OCI-LY7 (cell line): ENCODE measurements around the gene ANO1. TPM values are rescaled to one million over a fixed set of nuclear protein-coding genes. Genes with fewer than 3 reads are reported as not detected.

ENCODE experiments used
- BruUV-seq: library from RNA; stranded (reverse); fragments of 400-500 nt; replicated peaks from 2 replicates; lab custom pipeline; 2021; lab: Mats Ljungman, UMichigan
- CTCF ChIA-PET: fragments of 300-600 bp; sonication (Branson Sonifier 250); formaldehyde crosslinking; loops from one replicate; lab custom pipeline; 2022; ENCODE audit warnings: antibody characterized with exemption; ENCODE audit not compliant: unreplicated experiment; lab: Charles Lee
- POLR2A ChIA-PET: fragments of 300-600 bp; sonication (Branson Sonifier 250); formaldehyde crosslinking; loops from one replicate; lab custom pipeline; 2022; ENCODE audit warnings: antibody characterized with exemption; lab: Charles Lee
- DNase-seq: peaks from one replicate; pipeline ENCODE4 v3.0.0-alpha.2; 2015; ENCODE audit warnings: low spot score
- H2AFZ ChIP-seq: fragments of 200-600 bp; sonication (generic), shearing (Covaris generic); 2 replicates; pipeline ENCODE4 v1.6.1; 2014; ENCODE audit warnings: mild to moderate bottlenecking, antibody characterized with exemption, low read length, moderate library complexity
- H3K27ac ChIP-seq: fragments of 200-600 bp; sonication (generic); 2 replicates; pipeline ENCODE4 v1.5.1; 2014; ENCODE audit warnings: mixed run types, low read depth, mild to moderate bottlenecking, moderate library complexity, low read length, inconsistent platforms; ENCODE audit not compliant: poor library complexity, severe bottlenecking
- H3K36me3 ChIP-seq: fragments of 200-600 bp; sonication (generic); 2 replicates; pipeline ENCODE4 v1.6.1; 2014; ENCODE audit warnings: mild to moderate bottlenecking, antibody characterized with exemption, low read length, moderate library complexity, mixed read lengths; ENCODE audit not compliant: insufficient read depth
- H3K4me1 ChIP-seq: fragments of 200-600 bp; sonication (generic); 2 replicates; pipeline ENCODE4 v1.5.1; 2014; ENCODE audit warnings: mild to moderate bottlenecking, low read length; ENCODE audit not compliant: insufficient read depth, poor library complexity, severe bottlenecking
- H3K4me2 ChIP-seq: fragments of 200-600 bp; sonication (generic); 2 replicates; pipeline ENCODE4 v1.6.1; 2014; ENCODE audit warnings: mild to moderate bottlenecking, low read length
- H3K4me3 ChIP-seq: fragments of 200-600 bp; sonication (generic); 2 replicates; pipeline ENCODE4 v1.5.1; 2014; ENCODE audit warnings: mild to moderate bottlenecking, low read depth, low read length; ENCODE audit not compliant: poor library complexity, severe bottlenecking
- H3K79me2 ChIP-seq: fragments of 200-600 bp; sonication (generic); 2 replicates; pipeline ENCODE4 v1.6.1; 2016; ENCODE audit warnings: low read depth, mild to moderate bottlenecking, low read length, moderate library complexity, mixed read lengths; ENCODE audit not compliant: insufficient read depth
- H3K9me2 ChIP-seq: fragments of 200-600 bp; sonication (generic); 2 replicates; pipeline ENCODE4 v1.6.1; 2016; ENCODE audit warnings: mild to moderate bottlenecking, low read length, mixed read lengths; ENCODE audit not compliant: insufficient read depth
- H3K9me3 ChIP-seq: fragments of 200-600 bp; sonication (generic); 2 replicates; pipeline ENCODE4 v1.6.1; 2014; ENCODE audit warnings: mild to moderate bottlenecking, mixed run types, low read length, mixed read lengths
- H4K20me1 ChIP-seq: fragments of 200-600 bp; sonication (generic); 2 replicates; pipeline ENCODE4 v1.6.1; 2014; ENCODE audit warnings: mild to moderate bottlenecking, antibody characterized with exemption, low read length, moderate library complexity, mixed read lengths; ENCODE audit not compliant: insufficient read depth
- EZH2phosphoT487 ChIP-seq: fragments of 200-600 bp; sonication (generic); IDR thresholded peaks from 2 replicates; pipeline ENCODE4 v1.6.1; 2018; ENCODE audit warnings: low read depth, borderline replicate concordance, mild to moderate bottlenecking, mixed run types, antibody characterized with exemption, low read length, moderate library complexity, mixed read lengths
- intact Hi-C: fragments of 100-400 bp; cut with micrococcal nuclease; formaldehyde crosslinking; loops from one replicate; pipeline ENCODE4 v1.10.0; 2022; ENCODE audit not compliant: unreplicated experiment
- total RNA-seq, 2 experiments: library from RNA; depleted of rRNA in 1 of 2; stranded (reverse); fragments of >200 nt in 1 of 2; shearing (Covaris generic) in 1 of 2; gene quantifications; 2 replicates each; pipeline ENCODE4 v1.2.3, GENCODE V29; 2014 to 2022
- TF ChIP-seq, protein P1 (sequence below): fragments of 200-600 bp; sonication (generic); conservative IDR thresholded peaks from 2 replicates; pipeline ENCODE4 v1.5.1; 2014; ENCODE audit warnings: mild to moderate bottlenecking, antibody characterized with exemption, low read length, moderate library complexity, mixed read lengths

The ANO1 gene
- total RNA-seq, 2 experiments from 2014 or later = not detected

DNA sequence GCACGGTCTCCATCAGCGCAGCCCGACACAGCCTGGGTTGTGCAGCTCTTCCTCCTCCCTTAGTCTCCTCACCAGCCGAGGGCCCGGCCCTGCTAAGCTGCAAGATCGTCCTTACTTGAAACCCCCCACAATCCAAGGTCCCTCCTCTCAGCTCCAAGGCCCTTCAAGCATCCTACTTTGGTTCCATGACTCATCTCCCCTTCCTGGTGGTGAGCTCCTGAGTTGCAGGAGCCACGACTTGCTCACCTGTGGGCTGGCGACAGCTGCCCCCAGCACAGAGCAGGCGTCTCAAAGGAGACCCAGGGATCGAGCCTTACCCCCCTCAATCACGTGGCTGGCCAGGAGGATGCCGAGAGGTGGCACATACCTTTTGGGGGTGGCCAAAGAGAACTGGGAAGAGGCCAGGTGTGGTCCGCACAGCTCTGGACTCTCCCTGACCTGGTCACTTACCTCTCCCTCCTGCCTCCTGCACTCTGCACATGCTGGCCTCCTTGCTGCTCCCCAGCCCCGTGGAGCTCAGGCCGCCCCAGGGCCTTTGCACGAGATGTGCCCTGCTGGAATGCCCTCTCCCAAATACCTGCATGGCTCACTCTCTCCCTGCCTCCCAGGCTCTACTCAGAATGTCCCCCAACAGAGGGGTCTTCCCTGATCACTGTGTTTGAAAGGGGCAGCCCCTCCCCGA is 89.7 kb downstream of the ANO1 start:
- Histone ChIP-seq H3K9me3 (no peaks in the 10 kb centered on the region), H3K27ac (no peak overlapping the region), H3K9me2 (no peaks in the 10 kb centered on the region), H3K4me1 (no peaks in the 10 kb centered on the region), H3K79me2 (no peaks in the 10 kb centered on the region), H3K36me3 (no peaks in the 10 kb centered on the region), H2AFZ (no peak overlapping the region), H3K4me2 (no peak overlapping the region), H3K4me3 (no peak overlapping the region), H4K20me1 (no peaks in the 10 kb centered on the region)
- TF ChIP-seq, protein P1, sequence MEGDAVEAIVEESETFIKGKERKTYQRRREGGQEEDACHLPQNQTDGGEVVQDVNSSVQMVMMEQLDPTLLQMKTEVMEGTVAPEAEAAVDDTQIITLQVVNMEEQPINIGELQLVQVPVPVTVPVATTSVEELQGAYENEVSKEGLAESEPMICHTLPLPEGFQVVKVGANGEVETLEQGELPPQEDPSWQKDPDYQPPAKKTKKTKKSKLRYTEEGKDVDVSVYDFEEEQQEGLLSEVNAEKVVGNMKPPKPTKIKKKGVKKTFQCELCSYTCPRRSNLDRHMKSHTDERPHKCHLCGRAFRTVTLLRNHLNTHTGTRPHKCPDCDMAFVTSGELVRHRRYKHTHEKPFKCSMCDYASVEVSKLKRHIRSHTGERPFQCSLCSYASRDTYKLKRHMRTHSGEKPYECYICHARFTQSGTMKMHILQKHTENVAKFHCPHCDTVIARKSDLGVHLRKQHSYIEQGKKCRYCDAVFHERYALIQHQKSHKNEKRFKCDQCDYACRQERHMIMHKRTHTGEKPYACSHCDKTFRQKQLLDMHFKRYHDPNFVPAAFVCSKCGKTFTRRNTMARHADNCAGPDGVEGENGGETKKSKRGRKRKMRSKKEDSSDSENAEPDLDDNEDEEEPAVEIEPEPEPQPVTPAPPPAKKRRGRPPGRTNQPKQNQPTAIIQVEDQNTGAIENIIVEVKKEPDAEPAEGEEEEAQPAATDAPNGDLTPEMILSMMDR = no peak
- no peak for TF ChIP-seq EZH2phosphoT487
- ChIA-PET CTCF (no interaction called here), POLR2A (no interaction called here)
- no TSS peak for BruUV-seq
- no peak for DNase-seq
- intact Hi-C loops = no loop called here

DNA sequence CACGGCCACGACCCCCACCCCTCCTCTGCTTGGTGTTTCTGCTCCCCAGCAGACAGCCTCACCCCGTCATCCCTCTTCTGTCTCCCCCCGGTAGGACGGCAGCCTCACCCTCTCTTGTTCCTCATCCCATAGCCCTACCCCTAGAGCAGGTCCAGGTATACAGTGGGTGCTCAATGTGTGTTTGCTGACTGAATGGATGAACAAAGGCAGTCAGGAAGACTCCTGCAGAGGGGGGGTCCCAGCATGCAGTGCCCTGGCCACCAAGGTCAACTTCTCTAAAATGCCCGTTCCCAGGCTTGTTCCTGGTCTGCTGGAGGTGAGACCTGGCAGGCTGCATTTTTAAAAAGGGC is 90.3 kb downstream of the ANO1 start:
- intact Hi-C loops = no loop called here
- CTCF ChIA-PET = no interaction called here
- POLR2A ChIA-PET = no interaction called here

DNA sequence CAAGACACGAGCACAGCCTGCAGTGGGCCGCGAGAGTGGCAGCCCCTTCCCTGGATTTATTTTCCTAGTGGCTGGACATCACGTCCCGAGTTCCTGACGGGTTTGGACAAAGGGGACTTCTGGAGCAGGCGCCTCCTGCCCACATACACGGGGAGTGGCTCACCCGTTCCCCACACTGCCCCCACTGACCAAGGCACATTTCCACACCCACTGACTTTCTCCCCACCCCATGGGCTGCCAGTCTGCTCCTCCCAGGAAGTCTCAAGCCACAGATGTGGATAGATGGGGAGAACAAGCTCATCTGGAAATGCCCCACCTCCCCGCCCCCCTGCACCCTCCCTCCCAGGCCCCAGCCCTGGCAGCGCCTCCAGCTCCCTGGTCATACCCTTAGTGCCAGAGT is 91.0 kb downstream of the ANO1 start:
- no peak for DNase-seq
- no peak overlapping the region for H2AFZ ChIP-seq
- no peak overlapping the region for H3K27ac ChIP-seq
- H4K20me1 ChIP-seq = no peaks in the 10 kb centered on the region
- H3K4me2 ChIP-seq = no peak overlapping the region
- H3K4me3 ChIP-seq = no peak overlapping the region
- ChIA-PET CTCF (no interaction called here), POLR2A (no interaction called here)
- intact Hi-C loops = no loop called here
- no TSS peak for BruUV-seq
- H3K9me3 ChIP-seq = no peaks in the 10 kb centered on the region
- H3K36me3 ChIP-seq = no peaks in the 10 kb centered on the region
- TF ChIP-seq, protein P1 = no peak
- no peaks in the 10 kb centered on the region for H3K79me2 ChIP-seq
- H3K4me1 ChIP-seq = no peaks in the 10 kb centered on the region
- no peaks in the 10 kb centered on the region for H3K9me2 ChIP-seq

More for the DNA sequence above, 90.3 kb downstream of the ANO1 start:
- DNase-seq = no peak
- H3K4me2 ChIP-seq = no peak overlapping the region
- no peaks in the 10 kb centered on the region for H3K9me3 ChIP-seq
- no peaks in the 10 kb centered on the region for H4K20me1 ChIP-seq
- H2AFZ ChIP-seq = no peak overlapping the region
- BruUV-seq = no TSS peak
- no peaks in the 10 kb centered on the region for H3K9me2 ChIP-seq
- no peaks in the 10 kb centered on the region for H3K79me2 ChIP-seq
- H3K4me1 ChIP-seq = no peaks in the 10 kb centered on the region
- TF ChIP-seq EZH2phosphoT487 = no peak
- TF ChIP-seq, protein P1 = no peak
- no peaks in the 10 kb centered on the region for H3K36me3 ChIP-seq
- no peak overlapping the region for H3K27ac ChIP-seq
- H3K4me3 ChIP-seq = no peak overlapping the region
